Motor neuron (in vitro differentiated cells): ENCODE measurements around the gene OPN1SW. TPM values are rescaled to one million over a fixed set of nuclear protein-coding genes. Genes with fewer than 3 reads are reported as not detected.

Source experiments
- ATAC-seq, 8 experiments: fragments of 200-7000 bp; cut with Tn5 transposase; replicated peaks in 6 of 8; 2 replicates each; pipeline ENCODE4 v1.8.0; 2021; ENCODE audit warnings: mild to moderate bottlenecking in 8 of 8, moderate library complexity in 8 of 8
- H3K27ac ChIP-seq, 2 donors: fragments of 250-450 bp; sonication (Bioruptor Pico); 2 replicates each; pipeline ENCODE4 v1.9.0; 2021; ENCODE audit warnings: antibody characterized with exemption in 2 of 2, mild to moderate bottlenecking in 2 of 2, moderate library complexity in 1 of 2
- H3K4me1 ChIP-seq, 2 donors: fragments of 250-450 bp; sonication (Bioruptor Pico); replicated peaks in 1 of 2; 2 replicates each; pipeline ENCODE4 v1.6.1; 2021; ENCODE audit warnings: antibody characterized with exemption in 2 of 2, mild to moderate bottlenecking in 2 of 2, moderate library complexity in 1 of 2
- H3K4me3 ChIP-seq, 5 donors: fragments of 250-450 bp; sonication (Bioruptor Pico); 2 replicates each; pipeline ENCODE4 v1.9.0; 2021; ENCODE audit warnings: antibody characterized with exemption in 5 of 5, mild to moderate bottlenecking in 5 of 5, moderate library complexity in 4 of 5
- WGBS, 10 experiments: fragments of 450-650 bp; shearing (Covaris generic); methylation state at CpG; one replicate each; pipeline ENCODE4 v1.0.0; 2022; 5-methylcytosine and 5-hydroxymethylcytosine counted together
- in situ Hi-C, 9 experiments: fragments of 400-800 bp; cut with MboI; loops; one replicate each; pipeline ENCODE4 v1.15.0; 2021; ENCODE audit warnings: low sequenced_read_pairs in 9 of 9, low pct_unique_long_range_greater_than_20kb in 2 of 9; ENCODE audit not compliant: unreplicated experiment in 9 of 9
- total RNA-seq, 8 experiments: library from RNA; unstranded; fragments of 300-600 nt; gene quantifications; 2 replicates each; pipeline versions ENCODE4 v1.2.3 to v1.2.4, GENCODE V29; 2022

The OPN1SW gene
- total RNA-seq, 8 experiments from 2014 or later: 0.27 to 0.78 (median 0.43) TPM; not detected in 3

- no peak overlapping the region for H3K27ac ChIP-seq
- in situ Hi-C loops: no loop called here
- 80 to 100% (median 100%) methylated on average over 1 of the region's 1 CpG; no CpG with 5 or more reads in 2 of the 10 experiments for WGBS, 10 experiments
- peaks cover 5 to 6% of the 10 kb centered on the region in 2 donors for H3K4me1 ChIP-seq
- ATAC-seq: no peak
- H3K4me3 ChIP-seq: no peak overlapping the region
These were observed 40.7 kb downstream of the OPN1SW start for GRCh38 chr7:128734890-128735289.

GRCh38 chr7:128733278-128733645, 42.3 kb downstream of the OPN1SW start:
- ATAC-seq: no peak
- H3K27ac ChIP-seq: no peak overlapping the region
- peaks cover 1 to 2% of the 10 kb centered on the region in 2 donors for H3K4me1 ChIP-seq
- WGBS, 10 experiments: 40 to 78% (median 64%) methylated on average over 1 to 2 of the region's 2 CpGs; no CpG with 5 or more reads in 3 of the 10 experiments
- in situ Hi-C loops: no loop called here
- no peak overlapping the region for H3K4me3 ChIP-seq

- Histone ChIP-seq H3K4me3 (no peak overlapping the region), H3K27ac (no peak overlapping the region), H3K4me1 (no peaks in the 10 kb centered on the region)
- no peak for ATAC-seq
- 50 to 100% (median 71%) methylated on average over 1 to 2 of the region's 2 CpGs; no CpG with 5 or more reads in 1 of the 10 experiments for WGBS, 10 experiments
- in situ Hi-C loops: no loop called here
These were observed 42.9 kb downstream of the OPN1SW start for GRCh38 chr7:128732521-128733277.

GRCh38 chr7:128731184-128731583, 44.4 kb downstream of the OPN1SW start:
- in situ Hi-C loops: no loop called here
- 68 to 100% (median 88%) methylated on average over 2 to 7 of the region's 8 CpGs for WGBS, 10 experiments
- peaks cover 0 to 6% of the 10 kb centered on the region in 2 donors for H3K4me1 ChIP-seq
- no peak for ATAC-seq
- H3K27ac ChIP-seq: no peak overlapping the region
- H3K4me3 ChIP-seq: no peak overlapping the region

GRCh38 chr7:128729494-128729893, 46.1 kb downstream of the OPN1SW start:
- Histone ChIP-seq H3K4me3 (no peak overlapping the region), H3K4me1 (peaks cover 0 to 11% of the 10 kb centered on the region in 2 donors), H3K27ac (no peak overlapping the region)
- in situ Hi-C loops: no loop called here
- no peak for ATAC-seq
- WGBS, 10 experiments: 60 to 88% (median 83%) methylated on average over 1 to 4 of the region's 4 CpGs; no CpG with 5 or more reads in 5 of the 10 experiments

GRCh38 chr7:128728598-128728997, 47.0 kb downstream of the OPN1SW start:
- Histone ChIP-seq H3K4me1 (peaks cover 0 to 11% of the 10 kb centered on the region in 2 donors), H3K4me3 (no peak overlapping the region), H3K27ac (no peak overlapping the region)
- in situ Hi-C loops: no loop called here
- 0 to 100% (median 53%) methylated on average over 1 to 2 of the region's 2 CpGs; no CpG with 5 or more reads in 5 of the 10 experiments for WGBS, 10 experiments
- ATAC-seq: peak in 5 of 8 experiments; percentile 25 to 91 (median 32)

GRCh38 chr7:128727239-128727638, 48.4 kb downstream of the OPN1SW start:
- 71 to 100% (median 83%) methylated on average over 1 to 3 of the region's 4 CpGs; no CpG with 5 or more reads in 3 of the 10 experiments for WGBS, 10 experiments
- no peak for ATAC-seq
- Histone ChIP-seq H3K27ac (no peak overlapping the region), H3K4me3 (no peak overlapping the region), H3K4me1 (peaks cover 0 to 11% of the 10 kb centered on the region in 2 donors)
- in situ Hi-C loops: no loop called here

GRCh38 chr7:128726737-128727072, 48.9 kb downstream of the OPN1SW start:
- H3K4me1 ChIP-seq: peaks cover 0 to 11% of the 10 kb centered on the region in 2 donors
- H3K27ac ChIP-seq: no peak overlapping the region
- H3K4me3 ChIP-seq: no peak overlapping the region
- ATAC-seq: no peak
- 0 to 56% (median 20%) methylated on average over 1 of the region's 1 CpG; no CpG with 5 or more reads in 6 of the 10 experiments for WGBS, 10 experiments
- in situ Hi-C loops: no loop called here

GRCh38 chr7:128726059-128726736, 49.4 kb downstream of the OPN1SW start:
- peak; percentile 65 to 92 (median 87) for ATAC-seq
- H3K4me3 ChIP-seq: no peak overlapping the region
- no peak overlapping the region for H3K27ac ChIP-seq
- H3K4me1 ChIP-seq: peaks cover 0 to 11% of the 10 kb centered on the region in 2 donors
- in situ Hi-C loops: no loop called here
- 33 to 87% (median 67%) methylated on average over 1 to 8 of the region's 8 CpGs; no CpG with 5 or more reads in 1 of the 10 experiments for WGBS, 10 experiments

- Histone ChIP-seq H3K27ac (no peak overlapping the region), H3K4me1 (peaks cover 0 to 11% of the 10 kb centered on the region in 2 donors), H3K4me3 (no peak overlapping the region)
- ATAC-seq: peak in 7 of 8 experiments; percentile 8 to 50 (median 25)
- in situ Hi-C loops: no loop called here
- 67 to 100% (median 81%) methylated on average over 1 to 2 of the region's 2 CpGs; no CpG with 5 or more reads in 3 of the 10 experiments for WGBS, 10 experiments
These were observed 50.1 kb downstream of the OPN1SW start for GRCh38 chr7:128725531-128725930.

GRCh38 chr7:128724743-128725142, 50.9 kb downstream of the OPN1SW start:
- ATAC-seq: no peak
- in situ Hi-C loops: no loop called here
- WGBS, 10 experiments: 65 to 100% (median 89%) methylated on average over 3 to 5 of the region's 5 CpGs; no CpG with 5 or more reads in 2 of the 10 experiments
- Histone ChIP-seq H3K4me1 (peaks cover 0 to 11% of the 10 kb centered on the region in 2 donors), H3K4me3 (no peak overlapping the region), H3K27ac (no peak overlapping the region)
